Naive thymus-derived CD4-positive, alpha-beta T cell (primary cell): ENCODE results near the gene C2orf42. TPM values are rescaled to one million over a fixed set of nuclear protein-coding genes. Genes with fewer than 3 reads are reported as not detected.
"Not testable (repeated sequence)": the region's sequence is repeated elsewhere in the genome, so short reads cannot be mapped to it uniquely, and the experiment has no call there.

ENCODE experiments used
- ATAC-seq: fragments of 150-1000 bp; cut with Tn5 transposase; 2 replicates; pipeline ENCODE4 v1.10.0; 2021; ENCODE audit warnings: mild to moderate bottlenecking, moderate library complexity
- CTCF ChIA-PET: fragments of 350-600 bp; sonication (Branson Sonifier 250); formaldehyde crosslinking; loops from one replicate; lab custom pipeline; 2021; ENCODE audit warnings: antibody characterized with exemption; lab: Charles Lee
- POLR2A ChIA-PET: fragments of 350-600 bp; sonication (Branson Sonifier 250); formaldehyde crosslinking; loops from one replicate; lab custom pipeline; 2021; ENCODE audit warnings: antibody characterized with exemption, inconsistent platforms; lab: Charles Lee
- DNase-seq, 9 donors: peaks; one replicate each; pipeline versions ENCODE4 v3.0.0 to v3.0.0-alpha.2; 2020 to 2022; ENCODE audit warnings: mixed read lengths in 1 of 9
- H3K27ac ChIP-seq: one replicate; pipeline ENCODE4 v1.7.0; 2013; ENCODE audit warnings: mild to moderate bottlenecking, low read depth, low read length, moderate library complexity
- H3K27me3 ChIP-seq, 2 donors: one replicate each; pipeline ENCODE4 v1.7.0; 2013; ENCODE audit warnings: low read length in 2 of 2, mild to moderate bottlenecking in 2 of 2, moderate library complexity in 2 of 2; ENCODE audit not compliant: control insufficient read depth in 2 of 2, insufficient read depth in 2 of 2
- H3K36me3 ChIP-seq, 3 experiments: 1 replicate in 2 of 3; 2 replicates in 1 of 3; pipeline ENCODE4 v1.7.0; 2013; ENCODE audit warnings: low read length in 3 of 3, mild to moderate bottlenecking in 3 of 3, moderate library complexity in 1 of 3; ENCODE audit not compliant: insufficient read depth in 3 of 3, control insufficient read depth in 2 of 3
- H3K4me1 ChIP-seq, 2 donors: one replicate each; pipeline ENCODE4 v1.7.0; 2013; ENCODE audit warnings: low read length in 2 of 2, mild to moderate bottlenecking in 2 of 2, moderate library complexity in 1 of 2; ENCODE audit not compliant: control insufficient read depth in 2 of 2, insufficient read depth in 2 of 2
- H3K4me3 ChIP-seq: 2 replicates; pipeline ENCODE4 v1.7.0; 2013; ENCODE audit warnings: mild to moderate bottlenecking, low read length
- H3K9me3 ChIP-seq, 3 experiments: 1 replicate in 2 of 3; 2 replicates in 1 of 3; pipeline ENCODE4 v1.7.0; 2013; ENCODE audit warnings: low read length in 3 of 3; ENCODE audit not compliant: control insufficient read depth in 2 of 3
- H3K27ac Mint-ChIP-seq, 9 donors: one replicate each; pipeline ENCODE4 v1.8.0; 2020 to 2022; ENCODE audit warnings: mixed read lengths in 9 of 9, mild to moderate bottlenecking in 8 of 9, moderate library complexity in 5 of 9, inconsistent platforms in 2 of 9
- H3K27me3 Mint-ChIP-seq, 5 donors: one replicate each; pipeline ENCODE4 v1.8.0; 2021 to 2022; ENCODE audit warnings: mixed read lengths in 5 of 5, mild to moderate bottlenecking in 1 of 5
- H3K36me3 Mint-ChIP-seq, 5 donors: one replicate each; pipeline ENCODE4 v1.8.0; 2020 to 2022; ENCODE audit warnings: mixed read lengths in 5 of 5, mild to moderate bottlenecking in 3 of 5, inconsistent platforms in 1 of 5
- H3K4me1 Mint-ChIP-seq, 7 donors: one replicate each; pipeline ENCODE4 v1.8.0; 2020 to 2022; ENCODE audit warnings: mixed read lengths in 7 of 7, mild to moderate bottlenecking in 3 of 7, inconsistent platforms in 1 of 7
- H3K4me3 Mint-ChIP-seq, 10 donors: one replicate each; pipeline ENCODE4 v1.8.0; 2020 to 2022; ENCODE audit warnings: mild to moderate bottlenecking in 10 of 10, mixed read lengths in 10 of 10, moderate library complexity in 6 of 10, inconsistent platforms in 2 of 10
- H3K9me3 Mint-ChIP-seq, 11 donors: one replicate each; pipeline ENCODE4 v1.8.0; 2020 to 2022; ENCODE audit warnings: mixed read lengths in 11 of 11, mild to moderate bottlenecking in 4 of 11, inconsistent platforms in 1 of 11, moderate library complexity in 1 of 11
- intact Hi-C, 2 donors: fragments of 100-400 bp; cut with micrococcal nuclease; formaldehyde crosslinking; loops; one replicate each; pipeline ENCODE4 v1.15.1; 2023
- polyA plus RNA-seq, 2 donors: library from polyadenylated mRNA; unstranded; fragments of 300-500 nt; fragmentation: Illumina TruSeq; gene quantifications; one replicate each; pipeline ENCODE4 v1.2.3, GENCODE V29; 2021
- total RNA-seq, 6 experiments: library from RNA in 5 of 6; stranded (reverse) in 5 of 6; gene quantifications; 1 replicate in 5 of 6; 2 replicates in 1 of 6; pipeline ENCODE4 v1.2.3 and lab custom pipeline; 2021 to 2026

The C2orf42 gene
- total and polyA plus RNA-seq, 7 experiments from 2014 or later = 20.6 to 48.4 (median 30.3) TPM

DNA sequence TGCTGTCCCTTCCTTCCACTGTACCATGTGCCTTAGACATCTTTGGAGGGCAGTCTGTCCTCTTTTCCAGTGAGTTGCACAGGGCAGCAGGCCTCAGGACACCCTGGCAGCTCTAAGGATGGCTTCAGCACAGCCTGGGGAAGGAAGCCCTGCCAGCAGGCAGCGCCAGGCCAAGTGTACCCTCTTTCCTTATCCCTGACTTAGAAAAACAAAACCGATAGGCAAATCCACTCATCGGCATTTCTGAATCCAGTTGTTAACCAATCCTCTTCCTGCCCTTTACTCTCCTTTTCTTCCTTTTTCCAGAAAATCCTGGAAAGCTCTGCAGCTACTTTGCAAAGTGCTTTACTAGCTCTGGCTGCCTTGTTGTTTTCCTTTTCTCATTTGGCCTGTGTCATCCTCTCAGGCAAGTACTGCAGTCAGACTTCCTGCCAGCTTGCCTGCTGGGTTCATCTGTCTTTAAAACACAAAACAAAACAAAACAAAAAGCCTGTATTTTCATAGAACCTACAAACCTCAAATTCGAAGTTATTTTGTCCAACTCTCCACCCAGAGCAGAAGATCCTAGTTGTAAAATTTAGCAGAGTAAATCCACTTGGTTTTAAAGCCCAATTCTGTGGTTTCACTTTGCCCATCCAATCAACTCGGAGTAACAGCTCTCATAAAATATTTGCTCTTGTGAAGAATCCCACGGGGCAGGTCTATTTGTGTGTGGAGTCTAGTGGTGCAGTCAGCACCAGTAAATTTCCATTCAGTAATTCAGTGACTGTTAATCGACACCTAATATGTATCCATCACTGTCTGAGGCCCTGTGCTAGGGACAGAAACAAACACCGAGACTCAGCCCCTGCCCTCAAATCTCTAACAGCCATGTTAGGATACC is 58.3 kb downstream of the C2orf42 start:
- Mint-ChIP-seq H3K27me3 (no peaks in the 10 kb centered on the region), H3K4me1 (peaks cover 58 to 88% (median 79%) of the 10 kb centered on the region in 7 donors), H3K4me3 (peak overlapping the region; percentile 81 to 94 (median 90)), H3K27ac (peak overlapping the region; percentile 95 to 99 (median 97)), H3K9me3 (peaks cover 0 to under 1% (median 0%) of the 10 kb centered on the region in 11 donors), H3K36me3 (peaks cover 0 to 7% (median 0%) of the 10 kb centered on the region in 5 donors)
- ATAC-seq = peak; percentile 66
- DNase-seq = peak in 7 of 9 donors; percentile 63 to 77 (median 68)
- peaks cover 66 to 74% of the 10 kb centered on the region in 2 donors for H3K4me1 ChIP-seq
- peak overlapping the region; percentile 85 for H3K27ac ChIP-seq
- no peaks in the 10 kb centered on the region for H3K9me3 ChIP-seq
- no peaks in the 10 kb centered on the region for H3K36me3 ChIP-seq
- intact Hi-C loops = loop anchor here (1.0 to 10.0 kb wide), 5 partner anchors 8 to 488 kb away; partner anchors contain the start of gene AAK1 (in 1 of the 2)
- POLR2A ChIA-PET = interaction anchor here (0.7 to 28.6 kb wide), 11 partner anchors 8 to 218 kb away, joined by 3 to 1973 read pairs (median 20); partner anchors contain the start of genes C2orf42, MXD1 and PCBP1
- no peaks in the 10 kb centered on the region for H3K27me3 ChIP-seq
- H3K4me3 ChIP-seq = peak overlapping the region; percentile 53
- CTCF ChIA-PET = interaction anchor here (0.6 to 2.8 kb wide), 18 partner anchors 7 to 1766 kb away, joined by 3 to 11 read pairs (median 4); no protein-coding TSS in a partner anchor

- peak overlapping the region; percentile 85 for H3K27ac ChIP-seq
- H3K9me3 Mint-ChIP-seq, H3K27me3 Mint-ChIP-seq, H3K9me3 ChIP-seq, H3K36me3 Mint-ChIP-seq, DNase-seq, H3K27me3 ChIP-seq, ATAC-seq, H3K36me3 ChIP-seq: not testable (repeated sequence)
- ChIA-PET CTCF (interaction anchor here (0.6 to 2.8 kb wide), 8 partner anchors 10 to 220 kb away, joined by 3 to 11 read pairs (median 4); no protein-coding TSS in a partner anchor), POLR2A (interaction anchor here (1.1 to 28.6 kb wide), 7 partner anchors 7 to 50 kb away, joined by 3 to 1973 read pairs (median 76); partner anchors contain the start of gene PCBP1)
- peak overlapping the region; percentile 93 to 99 (median 97) for H3K27ac Mint-ChIP-seq
- peak overlapping the region; percentile 53 for H3K4me3 ChIP-seq
- peaks cover 66 to 74% of the 10 kb centered on the region in 2 donors for H3K4me1 ChIP-seq
- peaks cover 56 to 89% (median 80%) of the 10 kb centered on the region in 7 donors for H3K4me1 Mint-ChIP-seq
- intact Hi-C loops = loop anchor here (1.0 to 10.0 kb wide), 5 partner anchors 7 to 487 kb away; partner anchors contain the start of gene AAK1 (in 1 of the 2)
- peak overlapping the region; percentile 81 to 94 (median 90) for H3K4me3 Mint-ChIP-seq
These were observed 59.3 kb downstream of the C2orf42 start for GRCh38 chr2:70131344-70132143.

- Mint-ChIP-seq H3K27me3 (no peaks in the 10 kb centered on the region), H3K4me3 (peak overlapping the region in 5 of 10 donors; percentile 37 to 97 (median 60)), H3K27ac (peak overlapping the region; percentile 35 to 100 (median 91)), H3K9me3 (peaks cover 0 to 2% (median 0%) of the 10 kb centered on the region in 11 donors), H3K4me1 (peaks cover 47 to 87% (median 78%) of the 10 kb centered on the region in 7 donors), H3K36me3 (peaks cover 0 to 9% (median 0%) of the 10 kb centered on the region in 5 donors)
- Histone ChIP-seq H3K36me3 (no peaks in the 10 kb centered on the region), H3K9me3 (no peaks in the 10 kb centered on the region), H3K27me3 (no peaks in the 10 kb centered on the region), H3K4me3 (no peak overlapping the region), H3K27ac (no peak overlapping the region), H3K4me1 (peaks cover 59 to 66% of the 10 kb centered on the region in 2 donors)
- ChIA-PET POLR2A (interaction anchor here (0.6 to 28.6 kb wide), 4 partner anchors 11 to 89 kb away, joined by 3 to 1973 read pairs (median 463); partner anchors contain the start of gene PCBP1), CTCF (interaction anchor here (0.8 kb wide), 1 partner anchor 9 kb away, joined by 3 read pairs; no protein-coding TSS in a partner anchor)
- DNase-seq (no peak), ATAC-seq (no peak)
- intact Hi-C loops = no loop called here
These were observed 62.8 kb downstream of the C2orf42 start for GRCh38 chr2:70128005-70128404.

DNA sequence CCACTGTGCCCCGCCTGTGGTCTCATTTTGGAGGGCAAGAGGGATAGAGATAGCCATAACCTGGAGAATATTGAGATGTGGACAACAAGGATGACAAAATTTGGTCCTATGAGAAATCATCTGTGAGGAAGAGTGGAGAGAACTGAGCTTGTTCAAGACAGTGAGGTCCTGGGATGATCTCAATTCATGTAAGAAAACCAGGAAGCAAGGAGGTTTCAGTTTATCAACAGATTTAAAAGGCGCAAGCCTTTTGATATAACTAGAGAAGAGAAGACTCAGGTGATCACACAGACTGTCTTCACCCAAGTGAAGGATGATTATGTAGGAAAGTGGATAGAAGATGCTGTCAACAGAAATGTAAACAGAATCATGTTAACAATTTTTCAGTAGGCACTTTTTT is 64.4 kb downstream of the C2orf42 start:
- peaks cover 57 to 59% of the 10 kb centered on the region in 2 donors for H3K4me1 ChIP-seq
- H3K4me3 Mint-ChIP-seq = peak overlapping the region; percentile 84 to 99 (median 96)
- no peaks in the 10 kb centered on the region for H3K9me3 ChIP-seq
- peak overlapping the region; percentile 96 to 100 (median 99) for H3K27ac Mint-ChIP-seq
- no peaks in the 10 kb centered on the region for H3K27me3 ChIP-seq
- POLR2A ChIA-PET = interaction anchor here (1.0 to 28.6 kb wide), 5 partner anchors 12 to 212 kb away, joined by 6 to 1973 read pairs (median 356); partner anchors contain the start of genes MXD1 and PCBP1
- no peaks in the 10 kb centered on the region for H3K27me3 Mint-ChIP-seq
- no peak overlapping the region for H3K4me3 ChIP-seq
- ATAC-seq = no peak
- peak overlapping the region; percentile 97 for H3K27ac ChIP-seq
- peaks cover 0 to 9% (median 0%) of the 10 kb centered on the region in 5 donors for H3K36me3 Mint-ChIP-seq
- H3K9me3 Mint-ChIP-seq = peaks cover 0 to 2% (median 0%) of the 10 kb centered on the region in 11 donors
- CTCF ChIA-PET = interaction anchor here (0.7 to 3.5 kb wide), 6 partner anchors 7 to 214 kb away, joined by 3 to 24 read pairs (median 4); no protein-coding TSS in a partner anchor
- intact Hi-C loops = no loop called here
- no peak for DNase-seq
- H3K4me1 Mint-ChIP-seq = peaks cover 48 to 89% (median 76%) of the 10 kb centered on the region in 7 donors
- no peaks in the 10 kb centered on the region for H3K36me3 ChIP-seq

DNA sequence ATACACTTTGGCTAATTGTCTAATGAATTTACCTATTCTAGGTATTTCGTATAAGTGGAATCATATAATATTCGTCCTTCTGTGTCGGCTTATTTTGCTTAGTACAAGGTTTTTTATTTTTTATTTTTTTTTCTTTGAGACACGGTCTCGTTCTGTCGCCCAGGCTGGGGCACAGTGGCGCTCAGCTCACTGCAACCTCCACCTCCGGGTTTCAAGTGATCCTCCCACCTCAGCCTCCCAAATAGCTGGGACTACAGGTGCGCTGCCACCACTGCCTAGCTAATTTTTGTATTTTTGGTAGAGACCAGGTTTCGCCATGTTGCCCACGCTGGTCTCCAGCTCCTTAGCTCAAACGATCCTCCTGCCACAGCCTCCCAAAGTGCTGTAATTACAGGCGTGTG is 65.3 kb downstream of the C2orf42 start:
- ChIA-PET CTCF (interaction anchor here (0.7 to 3.5 kb wide), 11 partner anchors 8 to 213 kb away, joined by 3 to 24 read pairs (median 4); no protein-coding TSS in a partner anchor), POLR2A (interaction anchor here (0.6 to 28.6 kb wide), 12 partner anchors 13 to 211 kb away, joined by 3 to 1973 read pairs (median 7); partner anchors contain the start of genes C2orf42, MXD1, PCBP1 and PCYOX1)
- H3K27ac ChIP-seq = peak overlapping the region; percentile 97
- no peaks in the 10 kb centered on the region for H3K9me3 ChIP-seq
- Mint-ChIP-seq H3K27me3 (no peaks in the 10 kb centered on the region), H3K4me3 (peak overlapping the region; percentile 84 to 99 (median 96)), H3K27ac (peak overlapping the region; percentile 96 to 100 (median 99)), H3K4me1 (peaks cover 51 to 86% (median 74%) of the 10 kb centered on the region in 7 donors), H3K36me3 (peaks cover 0 to 9% (median 0%) of the 10 kb centered on the region in 5 donors), H3K9me3 (peaks cover 0 to 2% (median 0%) of the 10 kb centered on the region in 11 donors)
- no peak for DNase-seq
- no peaks in the 10 kb centered on the region for H3K36me3 ChIP-seq
- peak overlapping the region; percentile 92 for H3K4me3 ChIP-seq
- intact Hi-C loops = no loop called here
- no peak for ATAC-seq
- peaks cover 52 to 54% of the 10 kb centered on the region in 2 donors for H3K4me1 ChIP-seq
- no peaks in the 10 kb centered on the region for H3K27me3 ChIP-seq
